Measurements from ENCODE around the gene RASGEF1C. TPM values are rescaled to one million over a fixed set of nuclear protein-coding genes. Genes with fewer than 3 reads are reported as not detected.

RASGEF1C gene
- total and polyA plus RNA-seq, 2 of the 13 experiments (the other 11 are each of a cell fraction or from before 2014, with no cell fraction given): not detected

- TF ChIP-seq GABPB1 (CRISPR knock-in tag; IDR thresholded peaks at IDR 0.05) (no peak), MED1 (CRISPR knock-in tag; IDR thresholded peaks at IDR 0.05) (no peak)
- TF ChIP-seq, protein P1, sequence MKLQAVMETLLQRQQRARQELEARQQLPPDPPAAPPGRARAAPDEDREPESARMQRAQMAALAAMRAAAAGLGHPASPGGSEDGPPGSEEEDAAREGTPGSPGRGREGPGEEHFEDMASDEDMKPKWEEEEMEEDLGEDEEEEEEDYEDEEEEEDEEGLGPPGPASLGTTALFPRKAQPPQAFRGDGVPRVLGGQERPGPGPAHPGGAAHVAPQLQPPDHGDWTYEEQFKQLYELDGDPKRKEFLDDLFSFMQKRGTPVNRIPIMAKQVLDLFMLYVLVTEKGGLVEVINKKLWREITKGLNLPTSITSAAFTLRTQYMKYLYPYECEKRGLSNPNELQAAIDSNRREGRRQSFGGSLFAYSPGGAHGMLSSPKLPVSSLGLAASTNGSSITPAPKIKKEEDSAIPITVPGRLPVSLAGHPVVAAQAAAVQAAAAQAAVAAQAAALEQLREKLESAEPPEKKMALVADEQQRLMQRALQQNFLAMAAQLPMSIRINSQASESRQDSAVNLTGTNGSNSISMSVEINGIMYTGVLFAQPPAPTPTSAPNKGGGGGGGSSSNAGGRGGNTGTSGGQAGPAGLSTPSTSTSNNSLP (IDR thresholded peaks at IDR 0.05; ENCODE audit: low read depth, low read length): no peak
Observed at GRCh38 chr5:180102636-180103035, 106.4 kb downstream of the RASGEF1C start (continued).

DNA sequence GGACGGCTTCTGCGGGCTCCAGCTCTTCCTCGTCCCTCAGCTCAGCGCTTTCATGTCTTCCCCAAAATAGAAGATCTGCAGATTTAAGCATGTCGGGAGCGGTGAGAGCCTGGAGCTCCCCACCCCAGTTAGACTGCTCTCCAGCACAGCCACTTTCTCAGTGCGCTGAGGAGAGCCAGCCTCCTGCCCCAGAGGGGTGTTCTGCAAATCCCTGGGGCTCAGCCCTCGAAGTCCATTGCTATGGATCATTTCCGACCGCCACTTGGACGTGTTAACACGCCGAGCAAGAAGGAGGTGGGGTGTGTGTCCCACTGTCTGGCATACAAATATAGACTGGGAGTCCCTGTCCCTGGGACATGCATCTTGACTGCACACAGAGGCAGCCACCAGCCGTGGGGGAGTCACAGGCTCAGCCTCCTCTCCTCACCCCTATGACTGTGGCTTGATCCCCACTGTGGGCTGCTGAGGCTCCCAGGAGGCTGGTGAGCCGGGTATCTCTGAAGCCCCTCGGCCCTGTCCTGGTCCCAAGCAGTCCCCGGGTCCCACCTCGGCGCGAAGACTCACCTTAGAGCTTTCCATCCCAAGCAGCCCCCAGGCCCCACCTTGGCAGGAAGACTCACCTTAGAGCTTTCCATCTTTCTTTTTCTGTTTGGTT is 107.4 kb downstream of the RASGEF1C start:
- Histone ChIP-seq H3K4me1 (ENCODE audit: insufficient read depth, low read length) (no peaks in the 10 kb centered on the region), H3K4me2 (ENCODE audit: low read depth, low read length) (no peak overlapping the region), H3K27ac (ENCODE audit: extremely low read length, insufficient read depth, low read length) (no peak overlapping the region), H3K36me3 (replicated peaks in 1 of 2; ENCODE audit: control insufficient read depth in 1 of 2, insufficient read depth in 2 of 2, low read length in 2 of 2) (no peaks in the 10 kb centered on the region), H4K20me1 (ENCODE audit: insufficient read depth, low read length) (no peaks in the 10 kb centered on the region), H3K4me3 (replicated peaks in 1 of 3; ENCODE audit: insufficient read depth in 1 of 3, low read depth in 2 of 3, low read length in 3 of 3) (no peak overlapping the region), H2AFZ (ENCODE audit: low read length) (no peak overlapping the region), H3K9ac (ENCODE audit: insufficient read depth, low read depth, low read length) (no peak overlapping the region), H3K9me3 (ENCODE audit: low read length) (peaks cover 1% of the 10 kb centered on the region), H3K27me3 (ENCODE audit: control insufficient read depth in 1 of 2, insufficient read depth in 2 of 2, low read length in 2 of 2) (peaks cover 3 to 48% of the 10 kb centered on the region in 2 experiments; a peak in 3 of 5 replicates), H3K79me2 (ENCODE audit: insufficient read depth, low read length) (no peaks in the 10 kb centered on the region)
- intact Hi-C loops (cut with micrococcal nuclease; ENCODE audit: unreplicated experiment): no loop called here
- DNase-seq (ENCODE audit: low spot score) (no peak), ATAC-seq (no peak), FAIRE-seq (no peak)
- WGBS (ENCODE audit: low lambda C conversion rate): 55% methylated on average over 10 of the region's 20 CpGs
- CTCF ChIA-PET (ENCODE audit: low intra/inter-chr PET ratio, low total read pairs): no interaction called here
- in situ Hi-C loops (cut with HindIII; ENCODE audit: extremely low pct_ligation_motif_present, low pct_unique_long_range_greater_than_20kb): no loop called here
- POLR2A ChIA-PET: no interaction called here
- no TSS peak for BruUV-seq (replicated peaks)
- no peak for TF ChIP-seq GPN1 (CRISPR knock-in tag; IDR thresholded peaks at IDR 0.05; ENCODE audit: borderline replicate concordance)
- no peak for TF ChIP-seq EHMT2 (IDR thresholded peaks at IDR 0.05; ENCODE audit: borderline replicate concordance, low read depth, low read length)
- TF ChIP-seq SAFB2 (CRISPR knock-in tag; IDR thresholded peaks at IDR 0.05; ENCODE audit: borderline replicate concordance, low read depth): no peak
- TF ChIP-seq ZBTB7A (CRISPR knock-in tag; IDR thresholded peaks at IDR 0.05): no peak
- TF ChIP-seq, protein P2, sequence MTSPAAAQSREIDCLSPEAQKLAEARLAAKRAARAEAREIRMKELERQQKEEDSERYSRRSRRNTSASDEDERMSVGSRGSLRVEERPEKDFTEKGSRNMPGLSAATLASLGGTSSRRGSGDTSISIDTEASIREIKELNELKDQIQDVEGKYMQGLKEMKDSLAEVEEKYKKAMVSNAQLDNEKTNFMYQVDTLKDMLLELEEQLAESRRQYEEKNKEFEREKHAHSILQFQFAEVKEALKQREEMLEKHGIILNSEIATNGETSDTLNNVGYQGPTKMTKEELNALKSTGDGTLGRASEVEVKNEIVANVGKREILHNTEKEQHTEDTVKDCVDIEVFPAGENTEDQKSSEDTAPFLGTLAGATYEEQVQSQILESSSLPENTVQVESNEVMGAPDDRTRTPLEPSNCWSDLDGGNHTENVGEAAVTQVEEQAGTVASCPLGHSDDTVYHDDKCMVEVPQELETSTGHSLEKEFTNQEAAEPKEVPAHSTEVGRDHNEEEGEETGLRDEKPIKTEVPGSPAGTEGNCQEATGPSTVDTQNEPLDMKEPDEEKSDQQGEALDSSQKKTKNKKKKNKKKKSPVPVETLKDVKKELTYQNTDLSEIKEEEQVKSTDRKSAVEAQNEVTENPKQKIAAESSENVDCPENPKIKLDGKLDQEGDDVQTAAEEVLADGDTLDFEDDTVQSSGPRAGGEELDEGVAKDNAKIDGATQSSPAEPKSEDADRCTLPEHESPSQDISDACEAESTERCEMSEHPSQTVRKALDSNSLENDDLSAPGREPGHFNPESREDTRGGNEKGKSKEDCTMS (CRISPR knock-in tag; conservative IDR thresholded peaks at IDR 0.05): no peak
- TF ChIP-seq, protein P3, sequence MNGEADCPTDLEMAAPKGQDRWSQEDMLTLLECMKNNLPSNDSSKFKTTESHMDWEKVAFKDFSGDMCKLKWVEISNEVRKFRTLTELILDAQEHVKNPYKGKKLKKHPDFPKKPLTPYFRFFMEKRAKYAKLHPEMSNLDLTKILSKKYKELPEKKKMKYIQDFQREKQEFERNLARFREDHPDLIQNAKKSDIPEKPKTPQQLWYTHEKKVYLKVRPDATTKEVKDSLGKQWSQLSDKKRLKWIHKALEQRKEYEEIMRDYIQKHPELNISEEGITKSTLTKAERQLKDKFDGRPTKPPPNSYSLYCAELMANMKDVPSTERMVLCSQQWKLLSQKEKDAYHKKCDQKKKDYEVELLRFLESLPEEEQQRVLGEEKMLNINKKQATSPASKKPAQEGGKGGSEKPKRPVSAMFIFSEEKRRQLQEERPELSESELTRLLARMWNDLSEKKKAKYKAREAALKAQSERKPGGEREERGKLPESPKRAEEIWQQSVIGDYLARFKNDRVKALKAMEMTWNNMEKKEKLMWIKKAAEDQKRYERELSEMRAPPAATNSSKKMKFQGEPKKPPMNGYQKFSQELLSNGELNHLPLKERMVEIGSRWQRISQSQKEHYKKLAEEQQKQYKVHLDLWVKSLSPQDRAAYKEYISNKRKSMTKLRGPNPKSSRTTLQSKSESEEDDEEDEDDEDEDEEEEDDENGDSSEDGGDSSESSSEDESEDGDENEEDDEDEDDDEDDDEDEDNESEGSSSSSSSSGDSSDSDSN (CRISPR knock-in tag; IDR thresholded peaks at IDR 0.05): no peak
- TF ChIP-seq MXD3 (CRISPR knock-in tag; IDR thresholded peaks at IDR 0.05): no peak
- no peak for TF ChIP-seq TRIM22 (IDR thresholded peaks at IDR 0.05)
- no peak for TF ChIP-seq SRSF1 (optimal IDR thresholded peaks at IDR 0.05; ENCODE audit: low read depth, low read length)
- TF ChIP-seq ARHGAP35 (CRISPR knock-in tag; IDR thresholded peaks at IDR 0.05; ENCODE audit: borderline replicate concordance): no peak
- TF ChIP-seq PCBP2 (optimal IDR thresholded peaks at IDR 0.05; ENCODE audit: low read depth, low read length, poor library complexity, severe bottlenecking): no peak
